Measurements from ENCODE around the gene PLCXD3. TPM values are rescaled to one million over a fixed set of nuclear protein-coding genes. Genes with fewer than 3 reads are reported as not detected.

PLCXD3 gene
- total RNA-seq, 1 donor from 2014 or later = 0.93 TPM

- Mint-ChIP-seq H3K27me3 (ENCODE audit: unreplicated experiment) (no peaks in the 10 kb centered on the region), H3K36me3 (ENCODE audit: unreplicated experiment) (no peaks in the 10 kb centered on the region), H3K27ac (ENCODE audit: unreplicated experiment) (no peak overlapping the region), H3K9me3 (ENCODE audit: unreplicated experiment) (no peaks in the 10 kb centered on the region), H3K4me3 (ENCODE audit: unreplicated experiment) (no peak overlapping the region), H3K4me1 (ENCODE audit: low read depth, unreplicated experiment) (no peaks in the 10 kb centered on the region)
- DNase-seq = no peak
- TF ChIP-seq CTCF (IDR thresholded peaks at IDR 0.05; ENCODE audit: partially characterized antibody, unreplicated experiment) = no peak
These were observed 107.6 kb downstream of the PLCXD3 start for GRCh38 chr5:41402845-41403244.

- Mint-ChIP-seq H3K36me3 (ENCODE audit: unreplicated experiment) (peaks cover 7% of the 10 kb centered on the region), H3K4me1 (ENCODE audit: low read depth, unreplicated experiment) (no peaks in the 10 kb centered on the region), H3K4me3 (ENCODE audit: unreplicated experiment) (no peak overlapping the region), H3K27ac (ENCODE audit: unreplicated experiment) (no peak overlapping the region), H3K27me3 (ENCODE audit: unreplicated experiment) (no peaks in the 10 kb centered on the region), H3K9me3 (ENCODE audit: unreplicated experiment) (peaks cover 2% of the 10 kb centered on the region)
- no peak for TF ChIP-seq CTCF (IDR thresholded peaks at IDR 0.05; ENCODE audit: partially characterized antibody, unreplicated experiment)
- no peak for DNase-seq
These were observed 110.6 kb downstream of the PLCXD3 start for GRCh38 chr5:41399839-41400238.

GRCh38 chr5:41392016-41392415 is 118.4 kb downstream of the PLCXD3 start:
- Mint-ChIP-seq H3K4me3 (ENCODE audit: unreplicated experiment) (no peak overlapping the region), H3K9me3 (ENCODE audit: unreplicated experiment) (peaks cover 2% of the 10 kb centered on the region), H3K27me3 (ENCODE audit: unreplicated experiment) (no peaks in the 10 kb centered on the region), H3K27ac (ENCODE audit: unreplicated experiment) (no peak overlapping the region), H3K36me3 (ENCODE audit: unreplicated experiment) (peaks cover 7% of the 10 kb centered on the region), H3K4me1 (ENCODE audit: low read depth, unreplicated experiment) (no peaks in the 10 kb centered on the region)
- no peak for DNase-seq
- TF ChIP-seq CTCF (IDR thresholded peaks at IDR 0.05; ENCODE audit: partially characterized antibody, unreplicated experiment) = no peak

GRCh38 chr5:41374631-41375030 is 135.8 kb downstream of the PLCXD3 start:
- H3K4me1 Mint-ChIP-seq (ENCODE audit: low read depth, unreplicated experiment) = no peaks in the 10 kb centered on the region
- no peak for TF ChIP-seq CTCF (IDR thresholded peaks at IDR 0.05; ENCODE audit: partially characterized antibody, unreplicated experiment)
- no peak overlapping the region for H3K4me3 Mint-ChIP-seq (ENCODE audit: unreplicated experiment)
- no peaks in the 10 kb centered on the region for H3K27me3 Mint-ChIP-seq (ENCODE audit: unreplicated experiment)
- no peaks in the 10 kb centered on the region for H3K9me3 Mint-ChIP-seq (ENCODE audit: unreplicated experiment)
- no peak overlapping the region for H3K27ac Mint-ChIP-seq (ENCODE audit: unreplicated experiment)
- no peaks in the 10 kb centered on the region for H3K36me3 Mint-ChIP-seq (ENCODE audit: unreplicated experiment)
- DNase-seq = no peak

- no peak for TF ChIP-seq CTCF (IDR thresholded peaks at IDR 0.05; ENCODE audit: partially characterized antibody, unreplicated experiment)
- Mint-ChIP-seq H3K27me3 (ENCODE audit: unreplicated experiment) (no peaks in the 10 kb centered on the region), H3K9me3 (ENCODE audit: unreplicated experiment) (no peaks in the 10 kb centered on the region), H3K4me3 (ENCODE audit: unreplicated experiment) (no peak overlapping the region), H3K36me3 (ENCODE audit: unreplicated experiment) (no peaks in the 10 kb centered on the region), H3K27ac (ENCODE audit: unreplicated experiment) (no peak overlapping the region), H3K4me1 (ENCODE audit: low read depth, unreplicated experiment) (no peaks in the 10 kb centered on the region)
- DNase-seq = no peak
These were observed 137.2 kb downstream of the PLCXD3 start for GRCh38 chr5:41373230-41373629.

All from glutamatergic neuron (in vitro differentiated cells).